Tibial artery (tissue), 4 donors: Measurements from ENCODE around the gene IDI1.

Experiments used
- DNase-seq, 2 donors: peaks; one replicate each; pipeline ENCODE4 v3.0.0-alpha.2; 2019
- H3K27ac ChIP-seq, 2 donors: fragments of 200-600 bp; sonication (generic) in 1 of 2; 1 replicate in 1 of 2; 2 replicates in 1 of 2; pipeline ENCODE4 v1.5.1; 2018 to 2019; ENCODE audit warnings: mild to moderate bottlenecking in 1 of 2
- H3K27me3 ChIP-seq, 2 donors: fragments of 200-600 bp; sonication (generic) in 1 of 2; one replicate each; pipeline versions ENCODE4 v1.5.1 to v1.6.0; 2016 to 2019
- H3K36me3 ChIP-seq, 3 donors: fragments of 200-600 bp; sonication (generic) in 2 of 3; one replicate each; pipeline ENCODE4 v1.5.1; 2016 to 2019; ENCODE audit warnings: mild to moderate bottlenecking in 2 of 3
- H3K4me1 ChIP-seq, 4 donors: fragments of 200-600 bp; sonication (generic) in 2 of 4; 1 replicate in 3 of 4; 2 replicates in 1 of 4; pipeline ENCODE4 v1.5.1; 2016 to 2019
- H3K4me3 ChIP-seq, 2 donors: fragments of 200-600 bp; sonication (generic) in 1 of 2; 1 replicate in 1 of 2; 2 replicates in 1 of 2; pipeline ENCODE4 v1.5.1; 2018 to 2019; ENCODE audit warnings: mild to moderate bottlenecking in 2 of 2
- H3K9me3 ChIP-seq, 3 donors: fragments of 200-600 bp; sonication (generic) in 1 of 3; one replicate each; pipeline ENCODE4 v1.5.1; 2016 to 2019
- intact Hi-C: fragments of 100-400 bp; cut with DNase I; formaldehyde crosslinking; loops from one replicate; pipeline ENCODE4 v1.15.0; 2023; ENCODE audit warnings: low total_unique reads
- TF ChIP-seq, protein P1 (sequence below), 2 experiments: fragments of 200-600 bp in 1 of 2; fragments of 450-650 bp in 1 of 2; IDR thresholded peaks; one replicate each; pipeline ENCODE4 v1.5.1; 2017 to 2019; ENCODE audit warnings: antibody characterized with exemption in 2 of 2, mild to moderate bottlenecking in 1 of 2, moderate library complexity in 1 of 2

Gene IDI1

DNA sequence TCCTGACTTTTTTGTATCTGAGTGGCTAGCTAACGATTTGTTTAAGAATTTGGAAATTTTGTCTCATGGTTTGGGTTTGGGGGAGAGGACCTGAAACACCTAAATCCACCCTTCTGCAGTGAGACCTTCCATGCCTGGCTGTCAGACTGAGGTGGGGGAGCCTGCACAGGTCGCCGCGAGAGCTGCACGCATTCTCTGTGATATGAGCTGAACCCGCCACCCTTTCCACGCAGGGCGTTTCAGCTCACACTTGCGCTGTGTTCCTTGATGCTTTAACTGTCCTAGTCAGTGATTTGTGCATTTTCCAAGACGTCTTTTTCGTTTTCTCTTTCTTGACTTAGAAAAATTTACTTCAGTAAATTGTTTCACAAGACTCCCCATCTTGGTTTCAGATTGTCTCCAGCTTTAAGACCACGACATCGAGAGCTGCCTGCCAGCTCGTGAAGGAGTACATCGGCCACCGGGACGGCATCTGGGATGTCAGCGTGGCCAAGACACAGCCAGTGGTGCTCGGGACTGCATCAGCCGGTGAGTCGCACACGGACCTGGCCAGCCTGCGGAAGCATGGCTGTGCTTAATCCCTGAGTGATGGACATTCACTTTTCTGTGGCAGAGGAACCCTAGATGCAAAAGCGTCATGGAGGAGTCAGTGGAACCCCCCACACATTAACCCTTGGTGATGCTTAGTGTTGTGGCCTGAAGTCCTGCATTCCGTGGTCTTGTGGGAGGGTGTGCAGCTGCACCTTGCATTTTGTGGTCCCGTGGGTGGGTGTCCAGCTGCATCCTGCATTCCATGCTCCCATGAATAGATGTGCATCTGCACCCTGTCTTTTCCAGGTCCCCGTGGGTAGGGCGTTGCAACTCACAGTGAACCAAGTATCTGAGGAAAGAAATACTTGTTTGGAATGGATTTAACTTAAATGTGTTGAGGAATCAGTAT lies 35.4 kb upstream of the IDI1 start:
- H3K4me1 ChIP-seq, result no peaks in the 10 kb centered on the region
- no peaks in the 10 kb centered on the region for H3K9me3 ChIP-seq
- H3K27ac ChIP-seq, result no peak overlapping the region
- TF ChIP-seq, protein P1, sequence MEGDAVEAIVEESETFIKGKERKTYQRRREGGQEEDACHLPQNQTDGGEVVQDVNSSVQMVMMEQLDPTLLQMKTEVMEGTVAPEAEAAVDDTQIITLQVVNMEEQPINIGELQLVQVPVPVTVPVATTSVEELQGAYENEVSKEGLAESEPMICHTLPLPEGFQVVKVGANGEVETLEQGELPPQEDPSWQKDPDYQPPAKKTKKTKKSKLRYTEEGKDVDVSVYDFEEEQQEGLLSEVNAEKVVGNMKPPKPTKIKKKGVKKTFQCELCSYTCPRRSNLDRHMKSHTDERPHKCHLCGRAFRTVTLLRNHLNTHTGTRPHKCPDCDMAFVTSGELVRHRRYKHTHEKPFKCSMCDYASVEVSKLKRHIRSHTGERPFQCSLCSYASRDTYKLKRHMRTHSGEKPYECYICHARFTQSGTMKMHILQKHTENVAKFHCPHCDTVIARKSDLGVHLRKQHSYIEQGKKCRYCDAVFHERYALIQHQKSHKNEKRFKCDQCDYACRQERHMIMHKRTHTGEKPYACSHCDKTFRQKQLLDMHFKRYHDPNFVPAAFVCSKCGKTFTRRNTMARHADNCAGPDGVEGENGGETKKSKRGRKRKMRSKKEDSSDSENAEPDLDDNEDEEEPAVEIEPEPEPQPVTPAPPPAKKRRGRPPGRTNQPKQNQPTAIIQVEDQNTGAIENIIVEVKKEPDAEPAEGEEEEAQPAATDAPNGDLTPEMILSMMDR (IDR thresholded peaks at IDR 0.05), result no peak
- H3K27me3 ChIP-seq, result no peaks in the 10 kb centered on the region
- DNase-seq, result no peak
- H3K4me3 ChIP-seq, result no peak overlapping the region
- intact Hi-C loops, result no loop called here
- H3K36me3 ChIP-seq, result peaks cover 67 to 98% (median 95%) of the 10 kb centered on the region in 3 donors

DNA sequence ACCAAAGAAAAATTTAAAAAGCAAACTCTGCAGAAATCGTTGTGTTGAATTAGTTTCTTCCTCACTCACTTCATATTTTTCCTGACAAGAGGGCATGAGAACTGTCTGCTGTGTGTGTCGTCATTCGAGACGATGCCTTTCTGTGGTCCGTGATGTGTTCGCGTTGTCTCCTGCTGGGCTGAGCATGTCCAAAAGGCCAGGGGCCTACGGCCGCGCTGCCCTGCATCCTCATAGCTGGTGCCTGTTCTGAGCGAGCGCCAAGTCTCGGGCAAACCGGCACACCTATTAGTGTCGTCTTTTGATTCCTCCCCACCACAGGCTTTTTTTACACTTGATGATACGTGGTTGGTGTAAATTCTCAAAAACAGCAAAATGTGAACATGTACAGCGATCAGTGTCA lies 34.7 kb upstream of the IDI1 start:
- H3K9me3 ChIP-seq, result no peaks in the 10 kb centered on the region
- H3K27me3 ChIP-seq, result no peaks in the 10 kb centered on the region
- no peaks in the 10 kb centered on the region for H3K4me1 ChIP-seq
- peaks cover 64 to 98% (median 92%) of the 10 kb centered on the region in 3 donors for H3K36me3 ChIP-seq
- no peak overlapping the region for H3K27ac ChIP-seq
- TF ChIP-seq, protein P1 (IDR thresholded peaks at IDR 0.05), result no peak
- intact Hi-C loops, result no loop called here
- no peak for DNase-seq
- H3K4me3 ChIP-seq, result no peak overlapping the region

DNA sequence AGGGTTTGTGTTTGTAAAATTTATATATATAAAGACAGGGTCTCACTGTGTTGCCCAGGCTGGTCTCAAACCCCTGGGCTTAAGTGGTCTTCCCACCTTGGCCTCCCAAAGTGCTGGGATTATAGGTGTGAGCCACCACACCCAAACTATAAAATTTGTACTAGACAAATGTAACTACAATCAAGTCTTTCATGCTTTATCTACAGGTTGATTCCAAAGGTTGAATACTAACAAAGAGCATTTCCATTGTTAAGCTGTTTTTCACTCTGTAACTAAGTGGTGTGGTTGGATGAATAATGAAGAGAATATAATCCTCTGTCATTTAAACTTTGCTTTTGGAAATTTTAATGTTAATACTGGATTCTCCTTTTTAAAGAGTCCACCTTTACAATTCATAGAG lies 29.7 kb upstream of the IDI1 start:
- intact Hi-C loops, result no loop called here
- Histone ChIP-seq H3K4me3 (no peak overlapping the region), H3K27me3 (no peaks in the 10 kb centered on the region), H3K36me3 (peaks cover 42 to 79% (median 58%) of the 10 kb centered on the region in 3 donors), H3K27ac (no peak overlapping the region), H3K4me1 (no peaks in the 10 kb centered on the region), H3K9me3 (no peaks in the 10 kb centered on the region)
- no peak for DNase-seq
- TF ChIP-seq, protein P1 (IDR thresholded peaks at IDR 0.05), result no peak

DNA sequence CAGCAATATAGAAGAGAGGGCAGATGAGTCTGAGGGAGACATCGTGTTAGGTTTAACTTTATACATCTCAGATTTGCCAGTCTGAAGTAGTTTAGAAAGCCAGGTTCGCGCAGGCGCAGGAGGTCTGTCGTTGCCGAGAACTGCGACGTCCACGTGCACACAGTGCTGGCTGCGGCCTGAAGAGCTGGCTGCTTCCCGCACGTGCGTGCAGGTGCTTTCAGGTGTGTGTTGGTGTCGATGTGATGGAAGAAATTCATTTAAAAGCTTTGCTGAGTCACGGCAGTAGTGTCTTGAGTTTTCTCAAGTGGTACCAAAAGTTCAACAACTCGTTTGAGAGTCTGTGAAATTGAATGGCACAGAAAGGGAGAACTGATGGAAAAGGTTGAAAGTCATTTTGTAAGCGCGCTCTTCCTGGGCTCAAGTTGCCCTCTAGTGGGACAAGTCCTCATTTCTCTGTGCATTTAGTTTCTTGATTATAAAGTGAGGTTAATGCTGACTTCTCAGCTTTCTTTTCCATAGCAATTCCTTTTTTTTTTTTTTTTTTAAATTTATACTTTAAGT lies 25.9 kb upstream of the IDI1 start:
- Histone ChIP-seq H3K27ac (no peak overlapping the region), H3K27me3 (no peaks in the 10 kb centered on the region), H3K4me1 (no peaks in the 10 kb centered on the region), H3K9me3 (no peaks in the 10 kb centered on the region), H3K36me3 (peaks cover 30 to 59% (median 41%) of the 10 kb centered on the region in 3 donors), H3K4me3 (no peak overlapping the region)
- DNase-seq, result no peak
- intact Hi-C loops, result loop anchor here (5.0 kb wide), 1 partner anchor 862 kb away; no protein-coding TSS in a partner anchor
- TF ChIP-seq, protein P1 (IDR thresholded peaks at IDR 0.05), result no peak

DNA sequence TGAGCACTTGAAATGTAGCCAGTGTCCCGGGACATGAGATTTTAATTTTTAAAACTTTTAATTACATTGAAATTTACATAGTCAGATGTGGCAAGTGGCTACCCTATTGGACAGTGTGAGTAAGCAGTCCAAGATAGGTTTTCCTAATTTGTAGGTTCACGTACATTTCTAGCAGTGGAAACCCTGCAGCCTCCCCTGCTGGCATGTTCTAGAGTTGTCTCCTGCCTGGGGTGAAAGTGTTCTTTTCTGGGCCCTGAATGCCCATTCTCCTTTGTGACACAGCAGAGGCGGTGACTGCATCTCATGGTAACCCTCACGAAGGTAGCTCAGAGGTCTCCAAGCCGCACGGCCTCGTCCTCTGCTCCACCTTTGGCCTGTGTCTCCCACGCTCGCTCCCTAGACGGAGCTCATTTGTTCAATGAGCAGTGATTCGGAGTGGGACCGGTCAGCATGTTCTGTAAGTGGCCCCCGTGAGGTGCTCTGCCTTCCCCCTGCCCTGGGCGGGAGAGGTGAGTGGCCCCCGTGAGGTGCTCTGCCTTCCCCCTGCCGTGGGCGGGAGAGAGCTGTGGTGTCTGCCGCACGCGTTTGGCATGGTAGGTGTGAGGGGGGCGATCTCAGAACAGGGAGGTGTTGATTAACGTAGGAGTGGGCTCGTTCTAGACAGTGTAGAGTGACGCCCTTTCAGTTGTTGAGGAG lies 25.3 kb upstream of the IDI1 start:
- Histone ChIP-seq H3K4me3 (no peak overlapping the region), H3K9me3 (no peaks in the 10 kb centered on the region), H3K27me3 (no peaks in the 10 kb centered on the region), H3K36me3 (peaks cover 25 to 53% (median 35%) of the 10 kb centered on the region in 3 donors), H3K27ac (no peak overlapping the region), H3K4me1 (no peaks in the 10 kb centered on the region)
- TF ChIP-seq, protein P1 (IDR thresholded peaks at IDR 0.05), result no peak
- no peak for DNase-seq
- intact Hi-C loops, result loop anchor here (5.0 kb wide), 1 partner anchor 863 kb away; no protein-coding TSS in a partner anchor
